HG02623 (cell line): Measurements from ENCODE around the gene TRHDE.

Experiments used
- ATAC-seq: cut with Tn5 transposase; IDR thresholded peaks from one replicate; pipeline ENCODE4 v1.9.1; 2021; ENCODE audit warnings: moderate library complexity; ENCODE audit not compliant: unreplicated experiment

The TRHDE gene

GRCh38 chr12:72272091-72272661 is at the start of gene TRHDE:
Gene TRHDE (plus strand): TSS chr12:72272370. CDS start chr12:72272644, 274 bp downstream.
- no peak for ATAC-seq

- ATAC-seq: no peak
Observed at GRCh38 chr12:72226510-72226909, 45.7 kb upstream of the TRHDE start.

GRCh38 chr12:72228424-72228823 is 43.7 kb upstream of the TRHDE start:
- no peak for ATAC-seq

- ATAC-seq: no peak
Observed at GRCh38 chr12:72230589-72230988, 41.6 kb upstream of the TRHDE start.

GRCh38 chr12:72234886-72235285 is 37.3 kb upstream of the TRHDE start:
- ATAC-seq: no peak

GRCh38 chr12:72236071-72236705 is 36.0 kb upstream of the TRHDE start:
- no peak for ATAC-seq

GRCh38 chr12:72241552-72241951 is 30.6 kb upstream of the TRHDE start:
- ATAC-seq: no peak

GRCh38 chr12:72242946-72243345 is 29.2 kb upstream of the TRHDE start:
- ATAC-seq: no peak

- ATAC-seq: no peak
Observed at GRCh38 chr12:72246370-72246769, 25.8 kb upstream of the TRHDE start.

GRCh38 chr12:72250346-72250745 is 21.8 kb upstream of the TRHDE start:
- ATAC-seq: no peak

GRCh38 chr12:72256725-72257124 is 15.4 kb upstream of the TRHDE start:
- ATAC-seq: no peak

- no peak for ATAC-seq
Observed at GRCh38 chr12:72261885-72262284, 10.3 kb upstream of the TRHDE start.

- ATAC-seq: no peak
Observed at GRCh38 chr12:72264548-72265175, 7.5 kb upstream of the TRHDE start.

- no peak for ATAC-seq
Observed at GRCh38 chr12:72267974-72268373, 4.2 kb upstream of the TRHDE start.

GRCh38 chr12:72268386-72268785 is 3.8 kb upstream of the TRHDE start:
- ATAC-seq: no peak

- no peak for ATAC-seq
Observed at GRCh38 chr12:72269491-72269890, 2.7 kb upstream of the TRHDE start.

- ATAC-seq: no peak
Observed at GRCh38 chr12:72270246-72270645, 1.9 kb upstream of the TRHDE start.

- no peak for ATAC-seq
Observed at GRCh38 chr12:72270961-72271360, 1.2 kb upstream of the TRHDE start.

- no peak for ATAC-seq
Observed at GRCh38 chr12:72271451-72272090, 599 bp upstream of the TRHDE start.

GRCh38 chr12:72272731-72273498 is 745 bp downstream of the TRHDE start:
- no peak for ATAC-seq

- ATAC-seq: no peak
Observed at GRCh38 chr12:72273499-72273837, 1.3 kb downstream of the TRHDE start.
